ENCODE data around the gene TM4SF20.
A peak's percentile ranks its signal among the peaks of the same experiment; 100 is the strongest.
"Not testable (repeated sequence)": the region's sequence is repeated elsewhere in the genome, so short reads cannot be mapped to it uniquely, and the experiment has no call there.

The TM4SF20 gene

DNA sequence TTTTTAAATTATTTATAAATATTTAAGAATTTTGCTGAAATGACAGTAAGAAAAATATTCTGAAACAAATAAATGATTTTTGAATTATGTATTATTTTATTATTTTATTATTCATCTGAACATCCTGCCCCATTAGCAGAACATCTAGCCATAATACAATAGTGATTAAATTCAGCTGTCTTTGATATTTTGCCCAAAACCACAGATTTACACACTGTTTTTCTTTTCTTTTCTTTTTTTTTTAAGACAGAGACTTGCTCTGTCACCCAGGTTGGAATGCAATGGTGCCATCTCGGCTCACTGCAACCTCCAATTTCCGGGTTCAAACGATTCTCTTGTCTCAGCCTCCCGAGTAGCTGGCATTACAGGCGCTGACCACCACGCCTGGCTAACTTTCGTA is 10.6 kb upstream of the TM4SF20 start:
- in situ Hi-C loops (cut with HindIII; ENCODE audit: low sequenced_read_pairs): no loop called here
- no peak overlapping the region for H3K4me3 ChIP-seq (ENCODE audit: low read depth, low read length)
- TF ChIP-seq, protein P1, sequence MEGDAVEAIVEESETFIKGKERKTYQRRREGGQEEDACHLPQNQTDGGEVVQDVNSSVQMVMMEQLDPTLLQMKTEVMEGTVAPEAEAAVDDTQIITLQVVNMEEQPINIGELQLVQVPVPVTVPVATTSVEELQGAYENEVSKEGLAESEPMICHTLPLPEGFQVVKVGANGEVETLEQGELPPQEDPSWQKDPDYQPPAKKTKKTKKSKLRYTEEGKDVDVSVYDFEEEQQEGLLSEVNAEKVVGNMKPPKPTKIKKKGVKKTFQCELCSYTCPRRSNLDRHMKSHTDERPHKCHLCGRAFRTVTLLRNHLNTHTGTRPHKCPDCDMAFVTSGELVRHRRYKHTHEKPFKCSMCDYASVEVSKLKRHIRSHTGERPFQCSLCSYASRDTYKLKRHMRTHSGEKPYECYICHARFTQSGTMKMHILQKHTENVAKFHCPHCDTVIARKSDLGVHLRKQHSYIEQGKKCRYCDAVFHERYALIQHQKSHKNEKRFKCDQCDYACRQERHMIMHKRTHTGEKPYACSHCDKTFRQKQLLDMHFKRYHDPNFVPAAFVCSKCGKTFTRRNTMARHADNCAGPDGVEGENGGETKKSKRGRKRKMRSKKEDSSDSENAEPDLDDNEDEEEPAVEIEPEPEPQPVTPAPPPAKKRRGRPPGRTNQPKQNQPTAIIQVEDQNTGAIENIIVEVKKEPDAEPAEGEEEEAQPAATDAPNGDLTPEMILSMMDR (IDR thresholded peaks at IDR 0.05; ENCODE audit: low read depth, low read length): no peak
- no peak for DNase-seq (ENCODE audit: low read depth, low spot score)

DNA sequence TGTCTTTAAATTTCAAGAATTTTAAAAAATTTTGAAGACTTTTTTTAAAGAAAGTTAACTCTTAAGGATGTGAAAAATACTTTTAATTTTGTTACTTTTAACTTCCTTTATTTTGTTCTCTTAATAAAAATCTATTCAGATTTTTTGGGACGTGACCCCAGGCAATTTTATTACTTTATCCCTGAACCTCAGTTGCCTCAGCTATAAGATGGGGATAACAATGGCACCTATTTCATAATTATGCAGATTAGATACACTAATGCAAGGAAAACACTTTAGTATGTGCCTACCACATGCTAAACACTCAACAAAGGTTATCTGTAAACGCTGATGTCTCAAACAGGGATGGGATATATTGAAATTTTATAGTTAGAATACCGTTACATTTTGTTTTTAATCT is 10.1 kb upstream of the TM4SF20 start:
- in situ Hi-C loops (cut with HindIII; ENCODE audit: low sequenced_read_pairs): no loop called here
- DNase-seq (ENCODE audit: low read depth, low spot score): no peak
- TF ChIP-seq, protein P1 (IDR thresholded peaks at IDR 0.05; ENCODE audit: low read depth, low read length): no peak
- H3K4me3 ChIP-seq (ENCODE audit: low read depth, low read length): no peak overlapping the region

- TF ChIP-seq, protein P1 (IDR thresholded peaks at IDR 0.05; ENCODE audit: low read depth, low read length): no peak
- in situ Hi-C loops (cut with HindIII; ENCODE audit: low sequenced_read_pairs): no loop called here
- peak; percentile 82 for DNase-seq (ENCODE audit: low read depth, low spot score)
- no peak overlapping the region for H3K4me3 ChIP-seq (ENCODE audit: low read depth, low read length)
Measured at GRCh38 chr2:227388537-227389011, 9.5 kb upstream of the TM4SF20 start.

GRCh38 chr2:227387583-227387982 is 8.5 kb upstream of the TM4SF20 start, which contains the start of gene SCYGR1:
TSS of gene SCYGR1 (minus strand) at chr2:227387949. CDS start at chr2:227387949, 0 bp downstream.
- DNase-seq (ENCODE audit: low read depth, low spot score); in situ Hi-C loops (cut with HindIII; ENCODE audit: low sequenced_read_pairs); H3K4me3 ChIP-seq (ENCODE audit: low read depth, low read length): not testable (repeated sequence)

GRCh38 chr2:227386630-227387029 is 7.5 kb upstream of the TM4SF20 start:
- no peak overlapping the region for H3K4me3 ChIP-seq (ENCODE audit: low read depth, low read length)
- TF ChIP-seq, protein P1 (IDR thresholded peaks at IDR 0.05; ENCODE audit: low read depth, low read length): no peak
- in situ Hi-C loops (cut with HindIII; ENCODE audit: low sequenced_read_pairs): no loop called here
- no peak for DNase-seq (ENCODE audit: low read depth, low spot score)

DNA sequence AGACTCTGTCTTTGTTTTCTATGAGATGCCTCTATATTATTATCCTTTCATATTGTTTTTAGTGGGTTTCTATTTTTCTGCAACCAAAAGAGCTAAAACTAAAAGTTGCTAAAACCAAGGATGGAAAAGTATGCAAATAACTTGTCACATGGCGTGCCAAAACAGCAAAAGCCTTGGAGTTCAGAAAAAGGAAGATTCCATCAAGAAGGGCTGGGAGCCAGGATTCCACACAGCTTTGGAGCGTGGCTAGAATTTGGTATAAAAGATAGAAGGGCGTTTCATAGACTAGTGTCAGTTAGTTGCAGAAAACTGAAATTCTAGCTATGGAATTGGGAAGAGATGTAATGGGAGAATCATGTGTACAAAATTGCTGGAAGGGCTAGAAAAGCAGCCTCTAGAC is 4.6 kb upstream of the TM4SF20 start:
- TF ChIP-seq, protein P1 (IDR thresholded peaks at IDR 0.05; ENCODE audit: low read depth, low read length): no peak
- in situ Hi-C loops (cut with HindIII; ENCODE audit: low sequenced_read_pairs): no loop called here
- DNase-seq (ENCODE audit: low read depth, low spot score): no peak

DNA sequence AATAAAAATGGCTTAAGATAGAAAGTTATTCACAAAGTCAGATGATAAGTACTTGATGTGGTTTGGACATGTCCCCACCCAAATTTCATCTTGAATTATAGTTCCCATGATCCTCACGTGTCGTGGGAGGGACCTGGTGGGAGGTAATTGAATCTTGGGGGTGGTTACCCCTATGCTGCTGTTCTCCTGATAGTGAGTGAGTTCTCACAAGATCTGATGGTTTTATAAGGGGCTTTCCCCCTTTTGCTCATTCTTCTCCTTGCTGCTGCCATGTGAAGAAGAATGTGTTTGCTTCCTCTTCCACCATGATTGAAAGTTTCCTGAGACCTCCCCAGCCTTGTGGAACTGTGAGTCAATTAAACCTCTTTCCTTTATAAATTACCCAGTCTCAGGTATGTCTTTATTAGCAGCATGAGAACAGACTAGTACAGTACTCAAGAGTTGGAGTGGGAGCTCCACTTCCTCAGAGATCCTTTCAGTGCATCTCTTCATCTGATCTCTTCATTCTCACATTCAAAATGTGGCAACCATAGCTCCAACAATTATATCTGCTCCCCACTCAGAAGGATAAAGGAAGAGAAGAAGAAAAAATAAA is 3.2 kb upstream of the TM4SF20 start:
- DNase-seq (ENCODE audit: low read depth, low spot score); in situ Hi-C loops (cut with HindIII; ENCODE audit: low sequenced_read_pairs): not testable (repeated sequence)

More for the DNA sequence above, 4.6 kb upstream of the TM4SF20 start:
- H3K4me3 ChIP-seq (ENCODE audit: low read depth, low read length): no peak overlapping the region

More for the DNA sequence above, 3.2 kb upstream of the TM4SF20 start:
- H3K4me3 ChIP-seq (ENCODE audit: low read depth, low read length): not testable (repeated sequence)
